Loucy (cell line): ENCODE results near the gene PGF.

Experiments
- H2AFZ ChIP-seq: fragments of 200-600 bp; sonication (generic); 2 replicates; pipeline ENCODE4 v1.6.0; 2016; ENCODE audit warnings: antibody characterized with exemption, mild to moderate bottlenecking, low read length, moderate library complexity
- H3F3A ChIP-seq: fragments of 200-600 bp; 2 replicates; pipeline ENCODE4 v1.6.0; 2016; ENCODE audit warnings: antibody characterized with exemption, low read depth, mild to moderate bottlenecking
- H3K27me3 ChIP-seq: fragments of 200-600 bp; sonication (generic); 2 replicates; pipeline ENCODE4 v1.6.1; 2014; ENCODE audit warnings: low read length, mild to moderate bottlenecking; ENCODE audit not compliant: insufficient read depth, poor library complexity, severe bottlenecking
- H3K36me3 ChIP-seq: fragments of 200-600 bp; sonication (generic); 2 replicates; pipeline ENCODE4 v1.6.1; 2016; ENCODE audit warnings: low read length; ENCODE audit not compliant: insufficient read depth
- H3K4me1 ChIP-seq: fragments of 200-600 bp; sonication (generic); 2 replicates; pipeline ENCODE4 v1.5.1; 2014; ENCODE audit warnings: low read length, mild to moderate bottlenecking; ENCODE audit not compliant: insufficient read depth, poor library complexity, severe bottlenecking
- H3K4me2 ChIP-seq: fragments of 200-600 bp; sonication (generic); 2 replicates; pipeline ENCODE4 v1.6.0; 2014; ENCODE audit warnings: antibody characterized with exemption, low read length, low read depth, mild to moderate bottlenecking; ENCODE audit not compliant: poor library complexity, severe bottlenecking
- H3K4me3 ChIP-seq: fragments of 200-600 bp; sonication (generic); 2 replicates; pipeline ENCODE4 v1.5.1; 2014; ENCODE audit warnings: low read length, mild to moderate bottlenecking, mixed read lengths; ENCODE audit not compliant: poor library complexity, severe bottlenecking
- H3K79me2 ChIP-seq: fragments of 200-600 bp; sonication (generic); 2 replicates; pipeline ENCODE4 v1.6.1; 2014; ENCODE audit warnings: low read length; ENCODE audit not compliant: insufficient read depth
- H3K9ac ChIP-seq: fragments of 200-600 bp; sonication (generic); 2 replicates; pipeline ENCODE4 v1.6.0; 2014; ENCODE audit warnings: mild to moderate bottlenecking, low read depth, low read length, moderate library complexity; ENCODE audit not compliant: poor library complexity, severe bottlenecking
- H3K9me2 ChIP-seq: fragments of 200-600 bp; sonication (generic); replicated peaks from 2 replicates; pipeline ENCODE4 v1.6.1; 2016; ENCODE audit warnings: low read depth, low read length, mixed read lengths
- H3K9me3 ChIP-seq: fragments of 200-600 bp; sonication (generic); 2 replicates; pipeline ENCODE4 v1.6.1; 2014; ENCODE audit warnings: mild to moderate bottlenecking, antibody characterized with exemption, low read length, low read depth; ENCODE audit not compliant: insufficient read depth
- H4K20me1 ChIP-seq: fragments of 200-600 bp; sonication (generic); 2 replicates; pipeline ENCODE4 v1.6.0; 2014; ENCODE audit warnings: antibody characterized with exemption, low read length, mild to moderate bottlenecking; ENCODE audit not compliant: insufficient read depth, poor library complexity, severe bottlenecking
- CTCF ChIP-seq: fragments of 200-600 bp; sonication (generic); conservative IDR thresholded peaks from 2 replicates; pipeline ENCODE4 v1.5.1; 2014; ENCODE audit warnings: mild to moderate bottlenecking, antibody characterized with exemption, low read length
- EZH2phosphoT487 ChIP-seq: fragments of 200-600 bp; IDR thresholded peaks from 2 replicates; pipeline ENCODE4 v1.6.1; 2018; ENCODE audit warnings: antibody characterized with exemption, mild to moderate bottlenecking, moderate library complexity, borderline replicate concordance

The PGF gene

GRCh38 chr14:74963705-74964271, 8.4 kb upstream of the PGF start:
- no peak for TF ChIP-seq EZH2phosphoT487
- Histone ChIP-seq H3F3A (no peaks in the 10 kb centered on the region), H3K4me3 (no peak overlapping the region), H3K79me2 (no peaks in the 10 kb centered on the region), H3K27me3 (no peaks in the 10 kb centered on the region), H3K4me1 (no peaks in the 10 kb centered on the region), H2AFZ (no peak overlapping the region), H3K9me2 (no peaks in the 10 kb centered on the region), H3K9ac (no peak overlapping the region), H4K20me1 (no peaks in the 10 kb centered on the region), H3K4me2 (no peak overlapping the region), H3K36me3 (no peaks in the 10 kb centered on the region), H3K9me3 (no peaks in the 10 kb centered on the region)

GRCh38 chr14:74963178-74963704, 7.8 kb upstream of the PGF start:
- TF ChIP-seq CTCF (no peak), EZH2phosphoT487 (no peak)
- Histone ChIP-seq H3K9ac (no peak overlapping the region), H2AFZ (0 out of 2 replicates have a peak overlapping the region, but pooled peaks have one; percentile 30), H3K4me3 (no peak overlapping the region), H3K4me2 (no peak overlapping the region), H3K79me2 (no peaks in the 10 kb centered on the region), H4K20me1 (no peaks in the 10 kb centered on the region), H3F3A (no peaks in the 10 kb centered on the region), H3K27me3 (no peaks in the 10 kb centered on the region), H3K9me3 (no peaks in the 10 kb centered on the region), H3K36me3 (no peaks in the 10 kb centered on the region), H3K9me2 (no peaks in the 10 kb centered on the region), H3K4me1 (no peaks in the 10 kb centered on the region)

- Histone ChIP-seq H3K79me2 (no peaks in the 10 kb centered on the region), H3K27me3 (no peaks in the 10 kb centered on the region), H3K9me2 (no peaks in the 10 kb centered on the region), H3K4me3 (no peak overlapping the region), H3K4me2 (no peak overlapping the region), H3K4me1 (no peaks in the 10 kb centered on the region), H2AFZ (0 out of 2 replicates have a peak overlapping the region, but pooled peaks have one; percentile 30), H3F3A (no peaks in the 10 kb centered on the region), H3K9ac (no peak overlapping the region), H4K20me1 (no peaks in the 10 kb centered on the region), H3K9me3 (no peaks in the 10 kb centered on the region), H3K36me3 (no peaks in the 10 kb centered on the region)
- TF ChIP-seq CTCF (no peak), EZH2phosphoT487 (no peak)
Measured at GRCh38 chr14:74962493-74962892, 7.1 kb upstream of the PGF start.

- Histone ChIP-seq H3F3A (no peaks in the 10 kb centered on the region), H2AFZ (no peak overlapping the region), H3K4me1 (no peaks in the 10 kb centered on the region), H3K27me3 (no peaks in the 10 kb centered on the region), H4K20me1 (no peaks in the 10 kb centered on the region), H3K9me2 (no peaks in the 10 kb centered on the region), H3K9ac (no peak overlapping the region), H3K9me3 (no peaks in the 10 kb centered on the region), H3K4me2 (no peak overlapping the region), H3K4me3 (no peak overlapping the region), H3K36me3 (no peaks in the 10 kb centered on the region), H3K79me2 (no peaks in the 10 kb centered on the region)
- TF ChIP-seq CTCF (no peak), EZH2phosphoT487 (no peak)
Measured at GRCh38 chr14:74962046-74962445, 6.6 kb upstream of the PGF start.
